Measurements from ENCODE around the gene COQ7. TPM values are rescaled to one million over a fixed set of nuclear protein-coding genes. Genes with fewer than 3 reads are reported as not detected.
A peak's percentile ranks its signal among the peaks of the same experiment; 100 is the strongest.

The COQ7 gene
- total and polyA plus RNA-seq, 2 donors, result 22.1 to 23.8 TPM

DNA sequence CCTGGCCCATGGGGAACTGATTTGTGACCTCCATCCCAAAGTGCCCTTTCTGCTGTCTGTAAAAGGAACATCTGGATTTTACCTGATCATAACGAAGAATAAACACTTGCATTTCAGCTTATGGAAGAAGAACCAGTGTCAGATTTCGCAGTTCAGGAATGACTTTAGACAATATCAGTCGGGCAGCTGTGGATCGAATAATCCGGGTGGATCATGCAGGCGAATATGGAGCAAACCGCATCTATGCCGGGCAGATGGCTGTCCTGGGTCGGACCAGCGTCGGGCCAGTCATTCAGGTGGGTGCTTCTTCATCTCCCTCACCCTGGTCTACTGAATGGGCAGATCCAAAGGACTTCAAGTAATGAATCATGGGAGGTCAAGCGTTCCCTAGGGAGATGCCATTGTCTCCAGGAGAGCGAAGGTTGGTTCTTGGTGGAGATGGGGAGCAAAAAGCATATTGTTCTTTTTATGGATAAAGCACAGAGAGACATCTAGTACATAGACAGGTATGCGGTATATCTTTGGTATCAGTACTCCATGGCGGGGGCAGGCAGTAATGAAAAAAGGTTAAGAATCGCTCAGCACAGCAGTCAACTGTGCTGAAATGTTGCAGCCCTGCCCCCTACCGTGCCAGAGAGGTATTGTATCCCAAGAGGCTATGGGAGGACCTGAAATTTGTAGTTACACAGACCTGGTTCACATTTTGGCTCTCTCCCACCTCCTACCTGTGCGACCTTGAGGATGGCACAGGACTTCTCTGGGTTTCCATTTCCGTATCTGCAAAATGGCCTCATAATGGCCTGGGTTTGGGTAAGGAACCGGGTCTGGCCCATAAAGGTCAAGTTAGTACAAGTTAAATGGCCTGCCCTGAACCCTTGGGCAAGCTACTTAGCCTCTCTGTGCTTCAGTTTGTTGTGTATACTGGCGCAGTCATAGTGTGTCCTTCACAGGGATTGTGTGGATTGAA, 4.7 kb downstream of the COQ7 start:
- H3K4me1 ChIP-seq (ENCODE audit: insufficient read depth), result no peaks in the 10 kb centered on the region
- H3K27ac ChIP-seq (ENCODE audit: low read depth), result no peak overlapping the region
- WGBS, result 83% methylated on average over 21 of the region's 21 CpGs
- H3K36me3 ChIP-seq (ENCODE audit: insufficient read depth), result no peaks in the 10 kb centered on the region
- no peak for DNase-seq (ENCODE audit: extremely low spot score)
- H3K4me3 ChIP-seq (ENCODE audit: low read depth, low read length), result no peak overlapping the region

DNA sequence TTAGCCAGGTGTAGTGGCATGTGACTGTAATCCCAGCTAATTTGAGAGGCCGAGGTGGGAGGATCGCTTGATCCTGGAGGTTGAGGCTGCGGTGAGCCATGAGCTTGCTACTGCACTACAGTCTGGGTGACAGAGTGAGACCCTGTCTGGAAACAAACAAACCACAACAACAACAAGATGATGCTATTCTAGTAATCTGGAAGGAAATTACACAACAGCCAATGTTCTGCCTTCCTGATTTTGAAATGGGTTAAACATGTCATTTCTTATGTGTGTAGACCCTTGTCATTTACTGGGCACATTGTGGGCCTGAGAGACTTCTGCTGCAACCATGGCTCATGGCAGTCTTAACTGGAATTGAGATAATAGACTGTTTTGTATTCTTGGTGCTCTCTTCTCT, 5.9 kb downstream of the COQ7 start:
- DNase-seq (ENCODE audit: extremely low spot score), result no peak
- Histone ChIP-seq H3K27ac (ENCODE audit: low read depth) (no peak overlapping the region), H3K4me3 (ENCODE audit: low read depth, low read length) (no peak overlapping the region), H3K36me3 (ENCODE audit: insufficient read depth) (no peaks in the 10 kb centered on the region), H3K4me1 (ENCODE audit: insufficient read depth) (no peaks in the 10 kb centered on the region)
- 95% methylated on average over 3 of the region's 3 CpGs for WGBS

DNA sequence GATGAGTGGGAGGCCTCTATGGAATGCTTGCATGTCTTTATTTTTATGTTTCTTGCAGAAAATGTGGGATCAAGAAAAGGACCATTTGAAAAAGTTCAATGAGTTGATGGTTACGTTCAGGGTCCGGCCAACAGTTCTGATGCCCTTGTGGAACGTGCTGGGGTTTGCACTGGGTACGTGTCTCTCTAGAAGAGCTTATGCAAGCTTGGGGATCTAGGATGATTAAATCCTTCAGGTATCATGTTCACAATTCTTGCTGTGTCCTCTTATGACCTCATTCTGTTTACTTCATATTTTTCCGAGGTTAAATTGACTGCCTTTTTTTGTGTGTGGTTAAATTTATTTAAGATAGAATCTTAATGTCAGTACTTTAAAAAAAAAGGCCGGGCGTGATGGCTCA, 6.4 kb downstream of the COQ7 start:
- Histone ChIP-seq H3K36me3 (ENCODE audit: insufficient read depth) (no peaks in the 10 kb centered on the region), H3K27ac (ENCODE audit: low read depth) (no peak overlapping the region), H3K4me3 (ENCODE audit: low read depth, low read length) (no peak overlapping the region), H3K4me1 (ENCODE audit: insufficient read depth) (no peaks in the 10 kb centered on the region)
- WGBS, result 73% methylated on average over 7 of the region's 7 CpGs
- no peak for DNase-seq (ENCODE audit: extremely low spot score)

DNA sequence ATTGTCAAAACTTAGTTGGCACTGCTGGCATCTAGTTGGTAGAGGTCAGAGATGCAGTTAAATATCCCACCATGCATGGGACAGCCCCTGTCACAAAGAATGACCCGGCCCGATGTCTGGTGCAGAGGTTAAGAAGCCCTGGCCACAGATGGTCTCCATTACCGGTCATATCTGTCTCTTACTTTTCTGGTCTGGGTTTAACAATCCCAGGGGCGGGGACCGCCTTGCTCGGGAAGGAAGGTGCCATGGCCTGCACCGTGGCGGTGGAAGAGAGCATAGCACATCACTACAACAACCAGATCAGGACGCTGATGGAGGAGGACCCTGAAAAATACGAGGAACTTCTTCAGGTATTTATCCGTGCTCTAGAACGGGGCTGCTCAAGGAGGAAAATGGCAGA, 8.1 kb downstream of the COQ7 start:
- 96% methylated on average over 12 of the region's 12 CpGs for WGBS
- no peaks in the 10 kb centered on the region for H3K4me1 ChIP-seq (ENCODE audit: insufficient read depth)
- no peak for DNase-seq (ENCODE audit: extremely low spot score)
- no peak overlapping the region for H3K4me3 ChIP-seq (ENCODE audit: low read depth, low read length)
- no peak overlapping the region for H3K27ac ChIP-seq (ENCODE audit: low read depth)
- peaks cover 3% of the 10 kb centered on the region for H3K36me3 ChIP-seq (ENCODE audit: insufficient read depth)

DNA sequence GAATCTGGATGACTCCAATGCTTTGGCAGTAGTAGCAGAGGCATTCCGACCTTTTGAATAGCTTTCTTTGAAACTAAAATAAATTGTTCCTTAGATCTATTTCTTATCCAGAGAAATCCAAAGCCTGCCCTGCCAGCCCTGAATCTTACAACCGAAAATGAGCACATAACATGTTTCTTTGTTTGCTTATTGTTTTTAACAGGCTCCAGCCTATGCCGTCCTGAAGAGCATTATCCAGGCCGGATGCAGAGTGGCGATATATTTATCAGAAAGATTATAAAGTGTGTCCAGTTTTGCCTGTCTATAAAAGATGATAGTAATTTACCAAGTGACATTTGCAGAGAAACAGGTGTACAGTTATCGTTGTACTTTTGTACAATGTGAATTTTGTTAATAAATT, 10.5 kb downstream of the COQ7 start:
- Histone ChIP-seq H3K4me3 (ENCODE audit: low read depth, low read length) (no peak overlapping the region), H3K4me1 (ENCODE audit: insufficient read depth) (no peaks in the 10 kb centered on the region), H3K36me3 (ENCODE audit: insufficient read depth) (peaks cover 3% of the 10 kb centered on the region), H3K27ac (ENCODE audit: low read depth) (no peak overlapping the region)
- no peak for DNase-seq (ENCODE audit: extremely low spot score)
- WGBS, result 87% methylated on average over 6 of the region's 6 CpGs

GRCh38 chr16:19083670-19084069, 16.3 kb downstream of the COQ7 start:
- Histone ChIP-seq H3K4me1 (ENCODE audit: insufficient read depth) (no peaks in the 10 kb centered on the region), H3K4me3 (ENCODE audit: low read depth, low read length) (no peak overlapping the region), H3K36me3 (ENCODE audit: insufficient read depth) (peaks cover 3% of the 10 kb centered on the region), H3K27ac (ENCODE audit: low read depth) (no peak overlapping the region)
- no peak for DNase-seq (ENCODE audit: extremely low spot score)
- 46% methylated on average over 1 of the region's 1 CpG for WGBS

- Histone ChIP-seq H3K27ac (ENCODE audit: low read depth) (no peak overlapping the region), H3K4me3 (ENCODE audit: low read depth, low read length) (no peak overlapping the region), H3K4me1 (ENCODE audit: insufficient read depth) (no peaks in the 10 kb centered on the region), H3K36me3 (ENCODE audit: insufficient read depth) (peaks cover 3% of the 10 kb centered on the region)
- WGBS, result 68% methylated on average over 3 of the region's 3 CpGs
- DNase-seq (ENCODE audit: extremely low spot score), result no peak
Observed at GRCh38 chr16:19084139-19084538, 16.7 kb downstream of the COQ7 start.

DNA sequence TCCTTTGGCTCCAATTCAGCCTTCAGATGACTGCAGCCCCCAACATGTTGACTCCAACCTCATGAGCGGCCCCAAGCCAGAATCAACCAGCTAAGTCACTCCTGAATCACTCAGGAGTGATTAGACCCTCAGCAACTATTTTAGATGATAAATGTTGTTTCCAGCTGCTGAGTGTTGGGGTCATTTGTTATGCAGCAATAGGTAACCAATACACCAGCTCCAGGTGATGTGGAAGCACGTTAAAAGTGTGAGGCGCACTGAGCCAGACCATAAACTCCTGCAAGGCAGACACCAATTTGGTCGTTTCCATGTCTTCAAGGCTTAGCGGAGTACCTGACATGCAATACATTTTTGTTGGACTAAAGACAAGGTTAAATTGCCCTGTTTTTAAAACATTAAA, 17.5 kb downstream of the COQ7 start:
- WGBS, result 89% methylated on average over 5 of the region's 5 CpGs
- DNase-seq (ENCODE audit: extremely low spot score), result no peak
- Histone ChIP-seq H3K27ac (ENCODE audit: low read depth) (no peak overlapping the region), H3K36me3 (ENCODE audit: insufficient read depth) (no peaks in the 10 kb centered on the region), H3K4me3 (ENCODE audit: low read depth, low read length) (no peak overlapping the region), H3K4me1 (ENCODE audit: insufficient read depth) (no peaks in the 10 kb centered on the region)

GRCh38 chr16:19085679-19086200, 18.3 kb downstream of the COQ7 start:
- H3K4me1 ChIP-seq (ENCODE audit: insufficient read depth), result no peaks in the 10 kb centered on the region
- no peak for DNase-seq (ENCODE audit: extremely low spot score)
- no peaks in the 10 kb centered on the region for H3K36me3 ChIP-seq (ENCODE audit: insufficient read depth)
- H3K27ac ChIP-seq (ENCODE audit: low read depth), result no peak overlapping the region
- WGBS, result 26% methylated on average over 8 of the region's 8 CpGs
- H3K4me3 ChIP-seq (ENCODE audit: low read depth, low read length), result no peak overlapping the region

GRCh38 chr16:19086322-19087199, 19.1 kb downstream of the COQ7 start:
- WGBS, result 5% methylated on average over 52 of the region's 52 CpGs
- no peak overlapping the region for H3K27ac ChIP-seq (ENCODE audit: low read depth)
- DNase-seq (ENCODE audit: extremely low spot score), result peak; percentile 69
- H3K4me3 ChIP-seq (ENCODE audit: low read depth, low read length), result peak overlapping the region; percentile 19
- H3K4me1 ChIP-seq (ENCODE audit: insufficient read depth), result no peaks in the 10 kb centered on the region
- H3K36me3 ChIP-seq (ENCODE audit: insufficient read depth), result no peaks in the 10 kb centered on the region

DNA sequence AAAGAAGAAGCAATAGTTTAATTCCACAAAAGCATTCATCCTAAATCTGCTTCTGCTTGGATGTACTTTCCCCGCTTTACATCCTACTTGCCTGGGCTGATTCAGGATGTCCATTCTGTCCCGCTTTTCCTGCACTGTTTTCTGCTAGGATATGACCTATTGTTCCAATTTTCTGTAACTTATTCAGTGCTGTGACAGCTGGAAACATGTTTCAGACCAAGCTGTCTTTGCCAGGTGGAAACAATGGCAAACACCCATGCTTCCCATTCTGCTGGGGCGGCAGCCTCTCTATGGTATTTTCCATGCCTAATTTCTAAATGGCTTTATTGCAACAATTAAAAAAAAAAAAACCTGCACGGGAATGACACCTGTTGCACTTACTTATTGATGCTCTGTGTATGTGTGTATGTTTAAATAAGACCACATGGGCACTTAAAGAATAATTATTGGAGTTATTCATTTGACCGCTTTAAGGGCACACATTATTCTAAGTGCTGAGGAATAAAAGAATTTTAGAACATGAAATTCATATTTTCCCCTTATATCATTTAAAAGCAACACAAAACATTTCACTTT, 21.0 kb downstream of the COQ7 start:
- H3K27ac ChIP-seq (ENCODE audit: low read depth), result no peak overlapping the region
- WGBS, result 86% methylated on average over 5 of the region's 5 CpGs
- no peak overlapping the region for H3K4me3 ChIP-seq (ENCODE audit: low read depth, low read length)
- H3K36me3 ChIP-seq (ENCODE audit: insufficient read depth), result no peaks in the 10 kb centered on the region
- no peak for DNase-seq (ENCODE audit: extremely low spot score)
- no peaks in the 10 kb centered on the region for H3K4me1 ChIP-seq (ENCODE audit: insufficient read depth)

GRCh38 chr16:19089410-19089955, 22.1 kb downstream of the COQ7 start:
- 88% methylated on average over 3 of the region's 3 CpGs for WGBS

DNA sequence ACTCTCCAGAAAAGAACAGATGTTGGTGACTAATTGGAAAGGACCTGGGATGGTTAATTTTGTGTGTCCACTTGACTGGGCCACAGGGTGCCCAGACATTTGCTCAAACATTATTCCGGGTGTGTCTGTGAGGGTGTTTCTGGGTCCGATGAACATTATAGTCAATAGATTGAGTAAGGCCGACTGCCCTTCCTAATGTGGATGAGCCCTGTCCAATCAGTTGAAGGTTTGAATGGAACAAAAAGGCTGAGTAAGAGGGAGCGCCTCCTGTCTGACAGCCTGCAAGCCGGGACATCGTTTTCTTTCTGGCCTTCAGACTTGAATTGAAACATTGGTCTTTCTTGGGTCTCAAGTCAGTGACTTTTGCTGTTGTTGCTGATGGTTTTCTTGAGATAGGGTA, 23.5 kb downstream of the COQ7 start:
- H3K36me3 ChIP-seq (ENCODE audit: insufficient read depth), result no peaks in the 10 kb centered on the region
- no peak overlapping the region for H3K4me3 ChIP-seq (ENCODE audit: low read depth, low read length)
- H3K27ac ChIP-seq (ENCODE audit: low read depth), result no peak overlapping the region
- no peaks in the 10 kb centered on the region for H3K4me1 ChIP-seq (ENCODE audit: insufficient read depth)
- 96% methylated on average over 6 of the region's 6 CpGs for WGBS
- DNase-seq (ENCODE audit: extremely low spot score), result no peak

More at GRCh38 chr16:19089410-19089955, 22.1 kb downstream of the COQ7 start:
- H3K4me1 ChIP-seq (ENCODE audit: insufficient read depth), result no peaks in the 10 kb centered on the region
- H3K4me3 ChIP-seq (ENCODE audit: low read depth, low read length), result no peak overlapping the region
- no peak for DNase-seq (ENCODE audit: extremely low spot score)
- H3K27ac ChIP-seq (ENCODE audit: low read depth), result no peak overlapping the region
- no peaks in the 10 kb centered on the region for H3K36me3 ChIP-seq (ENCODE audit: insufficient read depth)

All from urinary bladder (tissue), 4 donors.